Activated CD8-positive, alpha-beta memory T cell treated with anti-CD3 and anti-CD28 coated beads, Interleukin-2, amount 50 U/mL, for 1 hour (primary cell): ENCODE results near the gene PDE1C.
"Not testable (repeated sequence)": the region's sequence is repeated elsewhere in the genome, so short reads cannot be mapped to it uniquely, and the experiment has no call there.

Source experiments
- DNase-seq: peaks from one replicate; pipeline ENCODE4 v3.0.0-alpha.2; 2020; ENCODE audit errors: extremely low read depth

Gene PDE1C

DNA sequence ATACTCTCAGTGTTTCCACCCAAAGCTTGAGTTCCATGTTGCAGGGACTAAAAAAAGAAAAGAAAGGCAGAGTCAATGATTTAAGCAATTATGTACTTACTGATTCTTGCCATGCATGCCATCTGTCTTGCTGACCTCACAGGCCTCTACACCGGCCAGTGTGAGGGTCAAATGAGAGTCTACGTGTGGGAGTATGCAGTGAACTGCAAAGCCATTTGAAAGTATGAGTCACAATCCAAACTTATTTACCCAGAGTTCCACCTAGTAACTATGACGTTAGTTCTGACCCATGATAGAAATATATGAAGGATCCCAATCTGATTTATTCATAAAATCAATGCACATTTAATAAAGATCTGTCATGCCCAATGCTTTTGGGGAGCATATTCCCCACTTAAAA is 26.5 kb downstream of the PDE1C start:
- DNase-seq: no peak

DNA sequence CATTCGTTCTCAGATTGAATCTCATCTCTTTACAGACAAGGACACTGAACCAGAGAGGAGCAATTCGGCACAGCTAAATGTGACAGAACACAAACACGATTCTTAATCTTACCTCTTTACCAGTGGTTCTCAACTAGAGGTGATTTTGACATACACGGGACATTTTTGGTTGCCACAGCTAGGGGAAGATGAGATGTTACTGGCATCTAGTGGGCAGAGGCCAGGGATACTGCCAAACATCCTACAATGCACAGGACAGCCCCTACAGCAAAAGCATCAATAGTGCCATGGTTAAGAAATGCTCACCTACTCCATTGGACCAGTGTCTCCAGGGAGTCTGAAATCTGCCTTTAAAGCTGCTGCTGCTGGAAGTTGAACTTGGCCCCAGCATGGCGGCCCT is 27.3 kb downstream of the PDE1C start:
- DNase-seq: no peak

DNA sequence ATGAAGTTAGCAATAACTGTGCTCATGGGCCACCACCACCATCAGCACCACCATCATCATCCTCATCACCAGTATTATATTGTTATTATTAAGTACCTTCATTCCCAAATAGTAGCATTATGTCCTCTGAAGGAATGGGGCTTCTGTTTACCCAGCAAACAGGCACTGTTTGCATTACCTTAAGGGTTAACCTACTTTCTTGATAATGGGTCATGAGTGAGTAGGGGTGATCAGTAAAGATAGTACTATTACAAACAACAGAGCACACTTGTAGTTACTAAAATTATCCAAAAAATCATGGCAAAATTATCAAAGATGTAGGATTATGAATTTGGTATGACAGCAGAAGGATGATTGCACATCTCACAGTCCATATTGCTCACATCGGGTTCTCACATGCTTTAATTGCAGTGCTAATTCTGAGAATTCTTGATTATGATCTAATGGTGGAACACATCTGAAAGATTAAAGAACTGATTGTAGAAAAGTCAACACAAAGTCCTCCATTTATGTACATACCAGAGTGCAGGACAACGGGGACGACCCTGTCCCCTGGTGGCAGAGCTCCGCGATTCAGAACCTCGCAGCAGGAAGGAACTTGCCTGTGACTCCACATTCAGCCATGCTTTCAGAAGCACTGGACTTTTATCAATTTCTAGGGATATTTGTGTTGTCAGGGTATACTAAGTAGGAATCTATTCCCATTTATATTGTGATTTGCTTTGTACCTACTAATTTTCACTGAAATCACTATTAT is 31.0 kb downstream of the PDE1C start:
- DNase-seq: no peak

DNA sequence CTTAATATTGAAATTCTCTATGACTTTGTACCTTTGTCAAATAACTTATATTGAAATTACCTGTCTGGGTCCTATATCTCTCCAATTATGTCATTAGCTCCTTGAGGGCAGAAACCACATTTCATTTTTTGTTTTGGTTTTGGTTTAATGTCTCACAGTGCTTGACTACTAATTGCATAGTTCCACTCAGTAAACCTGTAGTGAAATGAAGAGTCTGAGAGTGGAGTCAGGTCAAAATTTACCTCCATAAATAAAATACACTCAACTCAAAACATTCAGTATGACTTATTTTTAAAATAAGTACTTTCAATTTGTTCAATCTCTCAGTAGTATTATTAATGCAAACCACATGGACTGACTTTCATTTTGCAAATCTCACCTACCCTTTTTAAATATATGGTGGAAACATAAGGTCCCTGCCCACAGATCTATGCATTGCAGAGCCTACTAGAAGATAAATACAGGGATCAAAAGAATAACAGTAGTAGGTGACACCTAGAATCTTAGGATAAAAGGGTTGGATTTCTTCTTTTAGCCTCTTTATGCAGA is 32.5 kb downstream of the PDE1C start:
- DNase-seq: no peak

DNA sequence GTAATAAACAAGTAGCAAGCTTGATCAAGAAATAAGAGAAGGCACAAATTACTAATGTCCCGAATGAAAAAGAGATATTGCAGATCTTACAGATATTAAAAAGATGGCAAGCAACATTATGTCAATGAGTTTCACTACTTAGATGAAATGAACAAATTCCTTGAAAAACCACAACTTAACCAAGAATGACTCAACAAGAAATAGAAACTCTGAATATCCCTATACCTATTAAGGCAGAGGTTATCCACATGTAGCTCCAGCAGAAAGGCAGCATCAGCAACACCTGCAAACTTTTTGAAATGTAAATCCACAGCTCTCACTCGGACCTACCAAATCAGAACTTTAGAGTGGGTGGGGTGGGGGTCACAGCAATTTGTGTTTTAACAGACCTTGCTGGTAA is 33.6 kb downstream of the PDE1C start:
- DNase-seq: no peak

DNA sequence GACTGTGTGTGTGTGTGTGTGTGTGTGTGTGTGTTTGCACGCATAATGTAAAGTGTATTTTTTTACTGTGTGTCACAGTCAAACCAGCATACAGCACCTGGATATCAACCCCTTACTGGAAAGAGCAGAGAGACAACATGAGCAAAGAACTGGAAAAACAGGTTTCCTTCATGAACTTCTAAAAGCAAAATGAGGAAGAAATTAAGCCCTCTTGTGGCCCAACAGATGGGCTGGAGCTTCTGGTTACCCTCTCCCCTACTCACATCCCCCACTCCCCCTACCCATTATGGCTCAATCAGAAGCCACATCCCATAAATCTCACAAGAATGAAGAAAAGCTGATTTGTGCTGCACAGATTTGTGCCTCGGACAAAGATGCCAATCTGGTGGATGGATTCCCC is 36.2 kb downstream of the PDE1C start:
- no peak for DNase-seq

DNA sequence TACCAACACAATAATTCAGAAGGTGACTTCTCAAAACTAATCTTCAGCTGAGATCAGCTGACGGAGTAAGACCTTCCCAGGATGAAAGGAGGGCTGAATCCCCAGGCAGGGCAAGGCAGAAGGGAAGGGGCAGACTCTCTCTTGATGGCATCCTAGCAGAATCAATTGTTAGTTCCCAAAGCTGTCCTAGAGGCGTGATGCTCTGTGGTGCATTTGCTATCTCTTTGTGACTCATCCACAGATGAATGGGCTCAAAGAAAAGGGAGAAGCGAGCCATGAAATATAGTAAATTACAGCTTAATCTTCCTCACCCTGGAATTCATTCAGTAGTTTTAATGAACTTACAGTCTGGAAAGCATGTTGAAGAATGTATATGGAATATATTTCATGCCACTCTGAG is 37.2 kb downstream of the PDE1C start:
- no peak for DNase-seq

DNA sequence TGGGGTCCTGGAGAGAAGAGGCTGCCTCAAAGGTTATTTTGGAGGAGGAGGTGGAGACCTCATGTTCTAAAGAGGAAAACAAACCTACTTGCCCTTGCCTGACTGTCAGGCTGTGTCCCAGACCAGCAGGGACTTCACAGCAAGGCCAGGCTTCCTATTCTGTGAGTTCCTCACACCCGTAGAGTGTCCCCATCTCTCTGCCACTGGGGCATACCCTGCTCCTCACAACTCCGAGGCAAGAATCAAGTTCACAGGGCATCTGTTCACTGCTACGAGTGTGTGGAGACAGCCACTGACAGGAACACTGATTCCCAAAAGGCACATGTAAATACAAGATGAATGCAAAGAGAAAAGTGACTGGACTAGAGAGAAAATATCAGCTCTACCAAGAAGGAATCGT is 38.0 kb downstream of the PDE1C start:
- no peak for DNase-seq

DNA sequence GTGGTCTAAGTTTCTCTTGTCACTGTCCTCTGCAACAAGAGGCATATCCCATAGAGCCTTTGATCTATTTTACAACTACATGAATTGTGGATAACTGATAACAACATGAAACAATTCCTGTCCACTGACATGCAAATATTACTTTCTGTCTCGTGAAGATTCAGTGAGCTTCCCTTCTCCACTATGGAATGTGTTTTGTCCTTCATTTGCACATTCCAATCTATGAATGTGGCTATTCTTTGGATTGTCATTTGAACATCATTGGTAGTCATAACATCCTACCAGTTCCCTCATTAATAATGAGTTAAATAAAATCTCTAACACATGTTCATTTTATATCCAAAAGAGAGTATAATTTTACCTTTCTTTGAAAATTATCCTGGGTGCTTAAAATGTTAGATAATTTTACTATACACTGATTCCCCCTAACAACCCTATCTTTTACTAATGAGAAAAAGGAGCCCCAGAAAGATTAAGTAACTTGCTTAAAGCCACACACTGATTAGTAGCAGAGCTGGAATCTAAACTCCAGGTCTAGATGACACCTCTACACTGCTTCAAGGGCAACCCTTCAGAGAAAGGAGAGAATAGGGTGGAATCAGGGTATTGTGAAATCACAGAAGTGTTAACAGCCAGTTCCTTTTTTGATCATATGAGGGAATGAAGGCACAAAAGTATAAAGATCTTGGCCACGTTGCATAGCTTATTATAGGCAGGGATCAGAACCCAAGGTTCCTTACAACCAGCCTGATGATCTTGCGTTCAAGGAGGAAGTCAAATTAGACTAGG is 39.1 kb downstream of the PDE1C start:
- DNase-seq: no peak

DNA sequence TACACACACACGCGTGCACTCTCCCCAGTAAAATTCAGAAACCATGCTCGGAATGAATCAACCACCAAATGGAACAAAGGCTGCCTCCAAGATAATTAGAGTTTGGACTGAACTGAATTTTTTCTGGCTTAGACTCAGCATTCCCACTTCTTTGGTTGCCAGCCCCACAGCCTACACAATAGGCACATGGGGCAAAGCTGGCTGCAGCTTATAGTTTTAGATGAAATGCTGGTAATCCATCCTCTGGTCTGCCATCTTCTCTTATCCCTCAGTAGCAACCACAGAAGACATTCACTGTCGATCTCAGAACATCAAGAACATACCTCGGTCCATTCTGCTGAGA is 44.2 kb downstream of the PDE1C start:
- DNase-seq: no peak

DNA sequence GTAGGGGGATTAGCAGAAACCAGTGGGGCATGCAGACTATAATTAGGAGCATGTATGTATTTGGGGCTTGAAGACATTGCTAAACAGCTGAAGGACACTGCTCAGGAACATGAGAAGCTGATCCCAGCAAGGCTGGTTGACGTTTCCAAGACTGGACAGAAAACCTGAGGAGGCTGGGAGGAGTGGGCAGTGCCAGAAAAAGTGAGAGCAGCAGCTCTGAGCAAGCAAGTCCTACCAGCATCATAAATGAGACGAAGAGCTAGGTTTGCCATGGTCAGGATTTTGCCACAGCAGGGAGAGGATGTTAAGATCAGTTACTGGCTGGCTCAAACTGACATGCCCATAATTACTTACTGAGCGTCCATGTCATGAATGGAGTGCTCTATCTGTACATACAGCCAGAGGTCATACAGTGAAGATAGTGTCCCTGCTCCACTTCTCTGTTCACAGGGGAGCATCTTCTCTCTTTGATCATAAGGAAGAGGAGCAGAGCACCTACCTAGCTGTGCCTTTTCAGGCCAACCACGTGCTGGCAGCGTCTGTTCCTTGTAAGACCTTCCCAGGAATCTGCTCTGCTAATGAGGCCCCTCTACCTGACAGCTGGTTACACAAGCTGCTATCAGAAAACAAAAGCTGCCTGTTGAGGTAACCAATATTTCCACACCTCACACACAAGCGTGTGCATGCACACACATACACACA is 44.7 kb downstream of the PDE1C start:
- DNase-seq: no peak

DNA sequence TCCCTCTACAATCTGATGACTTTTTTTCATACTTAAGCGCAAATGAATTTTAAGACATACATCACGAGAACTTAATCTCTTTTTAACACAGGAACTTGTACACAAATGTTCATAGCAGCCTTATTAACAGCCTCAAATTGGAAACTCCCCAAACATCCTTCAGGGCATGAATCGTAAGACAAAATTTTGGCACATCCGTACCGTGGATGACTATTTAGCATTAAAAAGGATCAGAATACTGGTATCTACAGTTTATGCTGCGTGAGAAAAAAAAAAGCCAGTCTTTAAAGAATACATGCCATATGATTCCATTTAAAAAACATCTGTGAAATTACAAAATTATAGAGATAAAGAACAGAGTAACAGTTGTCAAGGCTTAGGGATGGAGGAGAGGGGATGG is 46.8 kb downstream of the PDE1C start:
- no peak for DNase-seq

DNA sequence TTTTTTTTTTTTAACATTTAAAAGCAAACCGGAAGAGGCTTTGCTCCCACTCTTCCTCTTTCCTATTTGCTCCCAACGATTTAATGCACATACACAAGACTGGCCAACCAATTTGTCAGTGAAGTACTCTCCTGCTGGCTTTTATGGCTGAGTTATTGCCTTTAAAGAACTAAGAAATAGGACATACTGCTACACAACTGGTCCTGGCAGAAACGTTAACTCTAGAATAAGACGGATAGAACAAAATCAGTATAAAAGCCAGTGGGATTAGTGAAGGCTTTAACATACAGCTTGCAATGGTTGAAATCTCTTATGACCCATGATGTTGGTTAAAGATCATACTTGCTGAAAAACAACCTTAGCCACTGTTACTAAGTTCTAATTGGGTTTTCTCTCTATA is 47.2 kb downstream of the PDE1C start:
- DNase-seq: no peak

DNA sequence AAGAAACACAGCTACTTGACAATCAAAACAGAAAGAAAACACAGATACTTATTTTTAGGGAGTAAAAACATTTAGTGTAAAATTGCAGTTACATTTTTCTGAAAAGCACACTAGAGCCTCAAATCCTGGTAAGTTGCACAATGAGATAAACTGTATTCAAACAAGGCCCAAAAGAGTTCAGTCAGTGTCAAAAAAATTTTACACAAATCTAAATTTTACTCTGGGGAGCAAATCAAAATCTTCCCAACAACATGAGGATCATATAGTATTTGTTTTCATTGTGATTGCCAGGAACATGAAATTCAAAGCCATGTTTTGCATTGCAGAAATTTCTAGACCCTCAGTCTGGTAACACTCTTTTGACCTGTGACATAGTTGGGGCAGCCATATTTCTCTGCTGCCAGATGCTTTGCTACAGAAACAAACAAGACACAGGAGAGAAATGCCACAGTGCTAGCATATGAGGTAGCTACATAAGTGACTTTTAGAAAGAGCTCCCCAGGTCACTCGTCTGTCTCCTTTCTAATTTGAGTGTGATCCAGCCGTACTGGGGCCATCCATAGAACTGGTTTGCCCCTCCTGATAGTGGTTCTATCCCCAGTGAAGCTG is 49.6 kb downstream of the PDE1C start:
- no peak for DNase-seq

DNA sequence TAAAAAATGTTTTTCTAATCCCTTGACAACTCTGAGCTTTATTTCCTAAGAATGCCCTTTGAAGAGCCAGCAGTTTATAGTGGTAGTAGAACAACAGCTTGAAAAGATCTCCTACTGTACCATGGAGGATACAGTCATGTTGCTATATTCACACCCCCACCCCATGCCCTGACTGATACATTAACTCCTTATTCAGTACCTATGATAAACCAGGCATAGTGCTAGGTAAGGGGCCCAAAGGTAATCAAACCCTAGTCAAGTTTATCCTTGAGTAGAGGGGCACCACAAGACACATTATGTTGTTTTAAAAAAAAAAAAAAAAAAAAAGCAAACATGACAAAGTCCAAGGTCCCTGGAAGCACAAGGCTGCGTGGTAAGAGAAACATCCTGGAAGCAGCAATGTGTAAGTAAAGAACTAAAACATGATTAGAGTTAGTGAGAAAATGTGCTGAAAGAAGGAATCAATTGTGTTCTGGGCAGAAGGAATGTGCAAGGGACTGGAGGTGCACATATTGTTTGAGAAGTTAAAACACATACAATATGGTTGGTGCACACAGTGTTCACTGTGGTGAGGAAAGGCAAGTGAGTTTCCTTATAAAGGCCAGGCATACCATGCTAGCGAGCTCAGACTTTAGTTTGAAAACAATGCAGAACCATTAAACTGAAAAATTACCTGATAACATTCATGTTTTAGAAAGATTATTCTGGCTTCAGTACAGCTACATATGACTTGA is 51.2 kb downstream of the PDE1C start:
- no peak for DNase-seq

DNA sequence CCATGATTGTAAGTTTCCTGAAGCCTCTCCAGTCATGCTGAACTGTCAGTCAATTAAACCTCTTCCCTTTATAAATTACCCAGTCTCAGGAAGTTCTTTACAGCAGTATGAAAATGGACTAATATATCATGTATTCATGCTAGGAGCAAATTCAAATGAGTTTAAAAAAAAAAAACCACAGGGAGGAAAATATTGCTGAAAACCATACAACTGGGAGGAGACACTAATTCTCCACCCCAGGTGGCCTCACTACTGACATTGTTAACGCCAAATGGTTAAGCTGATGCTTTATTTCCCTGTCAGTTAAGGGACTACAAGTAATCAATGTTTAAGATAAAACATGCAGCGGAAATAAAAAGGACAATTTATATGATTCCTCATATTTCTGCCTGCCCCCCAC is 55.1 kb downstream of the PDE1C start:
- no peak for DNase-seq

DNA sequence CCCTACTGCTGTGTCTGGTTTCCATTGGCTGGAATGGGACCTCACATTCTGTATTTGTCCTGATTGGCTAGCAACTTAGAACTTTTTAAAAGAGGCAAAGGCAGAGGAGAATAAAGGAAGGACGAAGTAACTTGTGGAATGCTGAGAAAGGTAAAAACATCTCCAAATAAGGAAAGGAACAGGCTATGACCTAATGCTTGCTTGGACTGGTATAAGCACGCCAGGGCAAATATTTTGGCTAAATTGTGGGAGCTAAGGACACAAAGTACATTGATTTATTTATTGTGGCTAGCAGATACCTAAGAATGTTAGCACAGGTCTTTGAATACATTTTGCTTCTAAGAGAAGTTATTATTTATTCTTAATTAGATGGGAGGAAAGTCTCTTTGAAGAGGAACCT is 56.7 kb downstream of the PDE1C start:
- DNase-seq: not testable (repeated sequence)

DNA sequence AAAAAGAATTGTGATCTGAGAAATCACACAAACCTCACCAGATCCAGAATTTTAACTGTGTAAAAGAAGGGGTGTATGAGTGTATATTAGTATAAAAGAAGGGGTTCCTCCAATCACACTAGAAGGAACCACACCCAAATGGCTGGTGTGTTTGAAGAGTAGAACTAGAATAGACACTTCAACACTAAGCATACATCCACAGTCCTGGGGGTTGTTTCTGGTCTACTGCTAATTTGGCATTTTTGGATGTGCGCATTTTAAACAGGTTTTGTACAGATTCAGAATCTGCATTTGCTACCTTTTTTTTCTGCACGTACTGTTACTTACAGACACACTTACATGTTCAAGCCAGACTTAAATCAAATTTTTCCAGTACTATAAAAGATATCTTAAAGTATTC is 64.6 kb downstream of the PDE1C start:
- no peak for DNase-seq

DNA sequence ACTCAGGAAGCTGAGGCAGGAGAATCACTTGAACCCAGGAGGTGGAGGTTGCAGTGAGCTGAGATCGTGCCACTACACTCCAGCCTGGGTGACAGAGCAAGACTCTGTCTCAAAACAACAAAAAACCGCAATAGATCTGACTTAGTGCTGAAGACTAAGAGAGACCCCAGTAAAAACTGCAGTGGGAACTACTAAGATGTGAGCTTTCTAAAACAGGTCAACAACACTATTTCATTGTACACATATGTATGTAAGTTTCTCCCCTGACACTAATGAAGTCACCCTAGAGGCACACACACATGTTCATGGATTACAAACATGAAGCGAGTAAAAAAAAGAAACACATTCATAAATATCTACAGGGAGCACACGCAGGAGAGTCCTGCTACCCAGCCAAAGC is 68.3 kb downstream of the PDE1C start:
- DNase-seq: no peak

DNA sequence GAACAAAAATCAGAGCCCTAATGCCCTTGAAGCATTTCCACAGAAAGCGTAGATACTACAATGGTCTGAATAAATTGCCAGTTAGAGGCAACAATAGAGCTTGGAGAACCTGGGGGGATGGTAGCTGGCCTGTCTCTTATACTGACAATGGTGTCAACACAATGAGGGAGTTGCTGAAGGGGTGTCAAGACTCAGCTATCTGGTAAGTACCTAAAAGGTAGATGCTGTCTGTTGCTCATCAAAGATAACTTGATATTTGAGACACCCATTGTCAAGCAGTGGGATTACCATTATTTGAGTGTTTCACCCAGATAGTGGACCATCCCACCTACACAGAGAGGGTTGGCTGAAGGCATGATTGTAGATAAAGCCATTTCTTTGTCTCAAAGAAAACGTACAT is 72.8 kb downstream of the PDE1C start:
- no peak for DNase-seq

DNA sequence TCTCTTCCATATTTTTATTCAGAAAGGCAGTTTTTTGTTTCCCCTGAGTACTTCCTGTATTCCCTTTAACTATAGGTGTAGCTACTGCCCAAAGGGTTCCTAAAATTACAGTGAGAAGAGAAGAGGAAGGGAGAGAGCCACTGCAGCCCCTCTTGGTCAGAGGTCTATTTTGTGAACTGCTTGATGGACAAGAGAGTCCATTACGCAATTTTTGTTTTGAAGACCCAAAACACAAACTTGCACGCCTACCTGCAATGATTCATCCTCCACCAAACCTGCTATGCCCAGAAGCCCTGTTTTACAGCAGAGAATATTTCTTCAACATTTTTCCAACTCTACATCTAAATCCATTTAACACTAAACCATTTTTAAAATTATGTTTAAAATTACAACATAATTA is 75.1 kb downstream of the PDE1C start:
- DNase-seq: no peak

DNA sequence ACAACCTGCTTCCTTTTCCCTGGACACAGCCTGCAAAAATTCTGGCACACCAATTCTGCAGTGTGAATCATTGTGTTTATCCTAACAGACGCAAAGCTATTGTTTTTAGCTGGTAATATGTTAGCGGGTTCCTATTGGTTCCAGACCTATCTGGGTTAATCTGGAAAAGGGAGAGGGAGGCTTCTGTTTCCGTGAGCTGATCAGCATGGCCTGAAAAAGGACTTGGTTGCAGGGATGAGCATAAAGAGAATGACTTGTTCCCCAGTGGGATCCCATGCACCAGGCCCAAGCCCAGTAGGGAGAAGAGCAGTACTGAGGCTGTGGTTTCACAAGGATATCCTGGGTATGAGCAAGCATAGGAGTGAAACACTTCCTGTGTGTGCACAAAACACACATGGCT is 78.4 kb downstream of the PDE1C start:
- no peak for DNase-seq
